Spleen (tissue), 11 donors: ENCODE data around the gene SRP54. TPM values are rescaled to one million over a fixed set of nuclear protein-coding genes. Genes with fewer than 3 reads are reported as not detected.

Experiments
- DNase-seq: peaks from one replicate; pipeline ENCODE4 v3.0.0-alpha.2; 2020
- H3K27ac ChIP-seq, 8 donors: fragments of 200-600 bp; sonication (generic) in 7 of 8; 1 replicate in 4 of 8; 2 replicates in 4 of 8; pipeline versions ENCODE4 v1.5.0 to v1.8.0; 2016 to 2021; ENCODE audit warnings: inconsistent platforms in 4 of 8, mild to moderate bottlenecking in 4 of 8, moderate library complexity in 1 of 8
- H3K27me3 ChIP-seq, 7 donors: fragments of 200-600 bp; sonication (generic) in 6 of 7; replicated peaks in 1 of 7; 1 replicate in 4 of 7; 2 replicates in 3 of 7; pipeline versions ENCODE4 v1.5.0 to v1.8.0; 2016 to 2021; ENCODE audit warnings: inconsistent platforms in 3 of 7, mild to moderate bottlenecking in 1 of 7
- H3K36me3 ChIP-seq, 6 donors: fragments of 200-600 bp; sonication (generic) in 5 of 6; 1 replicate in 4 of 6; 2 replicates in 2 of 6; pipeline versions ENCODE4 v1.5.0 to v1.8.0; 2016 to 2021; ENCODE audit warnings: inconsistent platforms in 2 of 6
- H3K4me1 ChIP-seq, 6 donors: fragments of 200-600 bp; sonication (generic) in 5 of 6; 1 replicate in 3 of 6; 2 replicates in 3 of 6; pipeline versions ENCODE4 v1.5.0 to v1.8.0; 2016 to 2021; ENCODE audit warnings: inconsistent platforms in 3 of 6
- H3K4me3 ChIP-seq, 8 donors: fragments of 200-600 bp; sonication (generic) in 7 of 8; 1 replicate in 4 of 8; 2 replicates in 4 of 8; pipeline versions ENCODE4 v1.5.0 to v1.8.0; 2016 to 2021; ENCODE audit warnings: inconsistent platforms in 4 of 8, mild to moderate bottlenecking in 4 of 8, moderate library complexity in 2 of 8
- H3K9me3 ChIP-seq, 8 donors: fragments of 200-600 bp; sonication (generic) in 7 of 8; 1 replicate in 4 of 8; 2 replicates in 4 of 8; pipeline versions ENCODE4 v1.5.0 to v1.8.0; 2016 to 2021; ENCODE audit warnings: inconsistent platforms in 4 of 8
- POLR2A ChIP-seq, 3 donors: fragments of 450-650 bp; IDR thresholded peaks; one replicate each; pipeline ENCODE4 v1.5.1; 2017; ENCODE audit warnings: antibody characterized with exemption in 3 of 3, mild to moderate bottlenecking in 1 of 3
- POLR2AphosphoS5 ChIP-seq, 3 donors: sonication (generic); formaldehyde crosslinking; IDR thresholded peaks; one replicate each; pipeline ENCODE4 v1.5.1; 2017; ENCODE audit warnings: antibody characterized with exemption in 3 of 3
- WGBS, 5 donors: extraction: QIAGEN DNeasy Blood & Tissue Kit in 3 of 5; methylation state at CpG; one replicate each; pipeline versions ENCODE4 v1.1.5 to v1.1.7; 2013 to 2018; 5-methylcytosine and 5-hydroxymethylcytosine counted together
- intact Hi-C: fragments of 100-400 bp; cut with DNase I; formaldehyde crosslinking; loops from one replicate; pipeline ENCODE4 v1.15.0; 2023; ENCODE audit warnings: low total_unique reads
- polyA plus RNA-seq, 3 donors: library from polyadenylated mRNA; stranded (reverse); fragments of 200-250 nt; gene quantifications; one replicate each; pipeline ENCODE4 v1.2.1, GENCODE V29; 2013
- total RNA-seq, 7 donors: library from RNA; depleted of rRNA in 3 of 7; stranded (reverse); fragments of >200 nt in 3 of 7; fragmentation: NEBNext Ultra II Directional in 4 of 7; extraction: Animal tissue kit (Norgen Biotek cat#: 25700) in 4 of 7; gene quantifications; one replicate each; pipeline versions ENCODE4 v1.1.0 to v1.2.1, GENCODE V29; 2016 to 2021
- TF ChIP-seq, protein P1 (sequence below), 11 experiments: fragments of 200-600 bp in 7 of 11; fragments of 450-650 bp in 4 of 11; sonication (generic) in 4 of 11; IDR thresholded peaks in 8 of 11; conservative IDR thresholded peaks in 3 of 11; 1 replicate in 7 of 11; 2 replicates in 4 of 11; pipeline versions ENCODE4 v1.4.0 to v1.8.0; 2016 to 2021; ENCODE audit warnings: antibody characterized with exemption in 11 of 11, inconsistent platforms in 4 of 11, mild to moderate bottlenecking in 1 of 11
- donor health status: healthy with polysubstance abuse.
- donor health status: DM: no; HTN: no; CAD: no; lungs with moderate emphysema.
- donor health status: DM: no; HTN: no; CAD: no.
- donor health status: Bipolar disorder and iron deficiency.
- donor health status: healthy.
- donor health status: DM: no; HTN: no; CAD: no.
- donor health status: DM: yes; HTN: yes; CAD: no.

Gene SRP54
- total and polyA plus RNA-seq, 10 donors = 16.4 to 65.0 (median 49.7) TPM

GRCh38 chr14:34971381-34971780 lies 11.4 kb upstream of the SRP54 start:
- Histone ChIP-seq H3K27me3 (no peaks in the 10 kb centered on the region), H3K36me3 (peaks cover 0 to 66% (median 19%) of the 10 kb centered on the region in 6 donors), H3K9me3 (no peaks in the 10 kb centered on the region), H3K4me3 (no peak overlapping the region), H3K4me1 (no peaks in the 10 kb centered on the region), H3K27ac (no peak overlapping the region)
- DNase-seq = no peak
- TF ChIP-seq, protein P1, sequence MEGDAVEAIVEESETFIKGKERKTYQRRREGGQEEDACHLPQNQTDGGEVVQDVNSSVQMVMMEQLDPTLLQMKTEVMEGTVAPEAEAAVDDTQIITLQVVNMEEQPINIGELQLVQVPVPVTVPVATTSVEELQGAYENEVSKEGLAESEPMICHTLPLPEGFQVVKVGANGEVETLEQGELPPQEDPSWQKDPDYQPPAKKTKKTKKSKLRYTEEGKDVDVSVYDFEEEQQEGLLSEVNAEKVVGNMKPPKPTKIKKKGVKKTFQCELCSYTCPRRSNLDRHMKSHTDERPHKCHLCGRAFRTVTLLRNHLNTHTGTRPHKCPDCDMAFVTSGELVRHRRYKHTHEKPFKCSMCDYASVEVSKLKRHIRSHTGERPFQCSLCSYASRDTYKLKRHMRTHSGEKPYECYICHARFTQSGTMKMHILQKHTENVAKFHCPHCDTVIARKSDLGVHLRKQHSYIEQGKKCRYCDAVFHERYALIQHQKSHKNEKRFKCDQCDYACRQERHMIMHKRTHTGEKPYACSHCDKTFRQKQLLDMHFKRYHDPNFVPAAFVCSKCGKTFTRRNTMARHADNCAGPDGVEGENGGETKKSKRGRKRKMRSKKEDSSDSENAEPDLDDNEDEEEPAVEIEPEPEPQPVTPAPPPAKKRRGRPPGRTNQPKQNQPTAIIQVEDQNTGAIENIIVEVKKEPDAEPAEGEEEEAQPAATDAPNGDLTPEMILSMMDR (IDR thresholded peaks at IDR 0.05 in 8 of 11, conservative IDR thresholded peaks at IDR 0.05 in 3 of 11) = no peak
- TF ChIP-seq POLR2AphosphoS5 (IDR thresholded peaks at IDR 0.05) = no peak
- intact Hi-C loops = no loop called here

- Histone ChIP-seq H3K27ac (no peak overlapping the region), H3K9me3 (no peaks in the 10 kb centered on the region), H3K4me3 (no peak overlapping the region), H3K36me3 (peaks cover 0 to 62% (median 17%) of the 10 kb centered on the region in 6 donors), H3K27me3 (no peaks in the 10 kb centered on the region), H3K4me1 (no peaks in the 10 kb centered on the region)
- intact Hi-C loops = no loop called here
- 68 to 86% (median 81%) methylated on average over 5 of the region's 5 CpGs for WGBS, 5 donors
- DNase-seq = no peak
- TF ChIP-seq, protein P1 (IDR thresholded peaks at IDR 0.05 in 8 of 11, conservative IDR thresholded peaks at IDR 0.05 in 3 of 11) = no peak
- TF ChIP-seq POLR2A (IDR thresholded peaks at IDR 0.05) (no peak), POLR2AphosphoS5 (IDR thresholded peaks at IDR 0.05) (no peak)
Observed at GRCh38 chr14:34971801-34972200, 11.0 kb upstream of the SRP54 start.

DNA sequence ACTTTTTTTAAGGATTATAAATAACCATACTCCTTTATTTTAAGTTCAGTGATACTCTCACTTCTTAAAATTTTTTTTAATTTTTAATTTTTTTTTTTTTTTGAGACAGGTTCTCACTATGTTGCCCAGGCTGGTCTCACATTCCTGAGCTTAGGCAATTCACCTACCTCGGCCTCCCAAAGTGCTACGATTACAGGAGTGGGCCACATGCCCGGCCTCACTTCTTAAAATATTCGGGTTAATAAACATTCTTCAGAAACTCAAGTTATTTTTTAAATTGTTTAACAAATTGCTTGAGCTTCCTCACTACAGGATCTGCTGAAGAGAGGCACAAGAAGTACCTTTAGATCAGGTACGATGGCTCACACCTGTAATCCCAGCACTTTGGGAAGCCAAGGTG lies 4.3 kb upstream of the SRP54 start:
- Histone ChIP-seq H3K4me1 (peaks cover under 1 to 22% (median 18%) of the 10 kb centered on the region in 6 donors), H3K36me3 (peaks cover 0 to 14% (median 0%) of the 10 kb centered on the region in 6 donors), H3K9me3 (no peaks in the 10 kb centered on the region), H3K27ac (no peak overlapping the region), H3K4me3 (no peak overlapping the region), H3K27me3 (no peaks in the 10 kb centered on the region)
- TF ChIP-seq POLR2A (IDR thresholded peaks at IDR 0.05) (no peak), POLR2AphosphoS5 (IDR thresholded peaks at IDR 0.05) (no peak)
- TF ChIP-seq, protein P1 (IDR thresholded peaks at IDR 0.05 in 8 of 11, conservative IDR thresholded peaks at IDR 0.05 in 3 of 11) = no peak
- intact Hi-C loops = no loop called here
- no peak for DNase-seq
- 94 to 98% (median 95%) methylated on average over 5 of the region's 5 CpGs for WGBS, 5 donors

- peak overlapping the region in 4 of 8 donors; percentile 67 to 80 (median 74) for H3K4me3 ChIP-seq
- H3K9me3 ChIP-seq = no peaks in the 10 kb centered on the region
- TF ChIP-seq, protein P1 (IDR thresholded peaks at IDR 0.05 in 8 of 11, conservative IDR thresholded peaks at IDR 0.05 in 3 of 11) = no peak
- no peak for TF ChIP-seq POLR2A (IDR thresholded peaks at IDR 0.05)
- no peak for TF ChIP-seq POLR2AphosphoS5 (IDR thresholded peaks at IDR 0.05)
- peaks cover 0 to 7% (median 0%) of the 10 kb centered on the region in 6 donors for H3K36me3 ChIP-seq
- intact Hi-C loops = loop anchor here (5.0 kb wide), 1 partner anchor 103 kb away; the partner anchor contains the start of gene BAZ1A
- WGBS, 5 donors = 90 to 95% (median 94%) methylated on average over 11 of the region's 11 CpGs
- H3K4me1 ChIP-seq = peaks cover 21 to 42% (median 37%) of the 10 kb centered on the region in 6 donors
- peak overlapping the region in 5 of 8 donors; percentile 97 to 98 (median 98) for H3K27ac ChIP-seq
- no peaks in the 10 kb centered on the region for H3K27me3 ChIP-seq
- DNase-seq = no peak
Observed at GRCh38 chr14:34980337-34980900, 2.4 kb upstream of the SRP54 start.
